NCI-H1417 treated with DMSO at 0.1 percent for 48 hours (cell line): ENCODE measurements around the gene CLEC19A.

ENCODE experiments used
- DNase-seq: peaks from one replicate; lab custom pipeline; 2025; lab: John Stamatoyannopoulos, UW

CLEC19A gene

GRCh38 chr16:19328364-19328763 is 42.8 kb downstream of the CLEC19A start:
- no peak for DNase-seq

GRCh38 chr16:19329932-19330331 is 44.4 kb downstream of the CLEC19A start:
- no peak for DNase-seq

- DNase-seq = no peak
These were observed 45.4 kb downstream of the CLEC19A start for GRCh38 chr16:19330841-19331397.

- DNase-seq = no peak
These were observed 46.3 kb downstream of the CLEC19A start for GRCh38 chr16:19331794-19332193.

- no peak for DNase-seq
These were observed 52.8 kb downstream of the CLEC19A start for GRCh38 chr16:19338335-19338734.

GRCh38 chr16:19344224-19344801 is 58.8 kb downstream of the CLEC19A start:
- DNase-seq = no peak

- DNase-seq = no peak
These were observed 59.4 kb downstream of the CLEC19A start for GRCh38 chr16:19344980-19345379.

GRCh38 chr16:19346335-19346922 is 60.9 kb downstream of the CLEC19A start:
- no peak for DNase-seq

- DNase-seq = no peak
These were observed 62.6 kb downstream of the CLEC19A start for GRCh38 chr16:19348125-19348524.

GRCh38 chr16:19348578-19349315 is 63.2 kb downstream of the CLEC19A start:
- no peak for DNase-seq

GRCh38 chr16:19354371-19354770 is 68.8 kb downstream of the CLEC19A start:
- DNase-seq = no peak

GRCh38 chr16:19356024-19356952 is 70.8 kb downstream of the CLEC19A start:
- DNase-seq = no peak

- no peak for DNase-seq
These were observed 74.0 kb downstream of the CLEC19A start for GRCh38 chr16:19359556-19359955.
